ENCODE results near the gene MTURN. TPM values are rescaled to one million over a fixed set of nuclear protein-coding genes. Genes with fewer than 3 reads are reported as not detected.

The MTURN gene
- total RNA-seq, 1 experiment from 2014 or later, result 16.0 TPM

- Histone ChIP-seq H3K4me3 (no peak overlapping the region), H3K4me1 (replicated peaks) (peaks cover 61% of the 10 kb centered on the region), H3K27me3 (replicated peaks) (no peaks in the 10 kb centered on the region), H3K9me3 (replicated peaks) (no peaks in the 10 kb centered on the region), H3K36me3 (peaks cover 12% of the 10 kb centered on the region), H3K27ac (no peak overlapping the region)
- no peak for DNase-seq (ENCODE audit: low read depth in 1 of 2, low spot score in 2 of 2)
Measured at GRCh38 chr7:30144657-30145306, 10.0 kb downstream of the MTURN start.

GRCh38 chr7:30145426-30145970 is 10.7 kb downstream of the MTURN start:
- H3K4me3 ChIP-seq, result no peak overlapping the region
- peaks cover 17% of the 10 kb centered on the region for H3K36me3 ChIP-seq
- DNase-seq (ENCODE audit: low read depth in 1 of 2, low spot score in 2 of 2), result no peak
- no peaks in the 10 kb centered on the region for H3K27me3 ChIP-seq (replicated peaks)
- H3K4me1 ChIP-seq (replicated peaks), result peaks cover 61% of the 10 kb centered on the region
- H3K27ac ChIP-seq, result 0 out of 2 replicates have a peak overlapping the region, but pooled peaks have one; percentile 16
- no peaks in the 10 kb centered on the region for H3K9me3 ChIP-seq (replicated peaks)

DNA sequence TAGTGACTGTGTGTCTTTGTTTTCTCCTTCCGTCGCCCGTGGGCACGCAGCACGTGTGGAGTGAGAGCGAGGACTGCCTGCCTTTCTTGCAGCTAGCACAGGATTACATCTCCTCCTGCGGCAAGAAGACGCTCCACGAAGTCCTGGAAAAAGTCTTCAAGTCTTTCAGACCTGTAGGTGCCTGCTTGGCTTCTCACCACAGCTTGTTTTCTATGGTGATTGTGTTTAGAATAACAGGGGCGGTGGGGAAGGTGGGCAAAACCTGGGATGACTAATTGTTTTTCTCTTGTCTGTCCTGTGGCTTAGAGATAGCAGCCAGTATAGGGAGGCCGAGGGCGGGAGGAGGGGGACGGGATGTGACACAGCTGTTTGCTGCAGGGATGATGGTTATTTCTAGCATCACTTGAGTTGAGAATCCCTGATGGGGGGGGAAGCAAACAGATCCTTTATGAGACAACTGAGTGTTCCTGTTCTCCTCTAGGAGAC is 11.4 kb downstream of the MTURN start:
- H3K4me1 ChIP-seq (replicated peaks), result peaks cover 61% of the 10 kb centered on the region
- DNase-seq (ENCODE audit: low read depth in 1 of 2, low spot score in 2 of 2), result peak; percentile 57 to 69
- H3K36me3 ChIP-seq, result peaks cover 24% of the 10 kb centered on the region
- H3K4me3 ChIP-seq, result no peak overlapping the region
- no peaks in the 10 kb centered on the region for H3K27me3 ChIP-seq (replicated peaks)
- H3K9me3 ChIP-seq (replicated peaks), result no peaks in the 10 kb centered on the region
- H3K27ac ChIP-seq, result peak overlapping the region; percentile 16; the same call in 1 of the 2 replicates

- H3K4me1 ChIP-seq (replicated peaks), result peaks cover 52% of the 10 kb centered on the region
- DNase-seq (ENCODE audit: low read depth in 1 of 2, low spot score in 2 of 2), result no peak
- H3K27ac ChIP-seq, result peak overlapping the region; percentile 16; the same call in 1 of the 2 replicates
- peaks cover 27% of the 10 kb centered on the region for H3K36me3 ChIP-seq
- no peaks in the 10 kb centered on the region for H3K27me3 ChIP-seq (replicated peaks)
- no peak overlapping the region for H3K4me3 ChIP-seq
- no peaks in the 10 kb centered on the region for H3K9me3 ChIP-seq (replicated peaks)
Measured at GRCh38 chr7:30147223-30147622, 12.4 kb downstream of the MTURN start.

DNA sequence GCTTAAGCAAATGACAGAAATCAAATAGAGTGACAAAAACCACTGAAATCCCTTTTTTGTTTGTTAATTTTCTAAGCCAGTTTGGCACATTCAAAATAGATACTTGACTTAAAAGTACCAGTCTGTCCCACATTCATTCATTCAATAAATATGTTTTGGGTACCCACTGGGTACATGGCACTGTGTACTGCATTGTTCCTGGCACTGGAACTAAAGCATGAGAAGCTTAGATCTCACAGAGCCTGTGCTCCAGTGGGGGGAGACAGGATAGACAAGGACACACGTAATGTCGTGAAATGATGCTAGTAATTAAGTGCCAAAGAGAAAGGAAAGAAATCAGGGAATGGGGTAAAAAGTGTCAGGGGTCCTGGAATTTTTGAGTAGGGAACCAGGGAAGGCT is 13.0 kb downstream of the MTURN start:
- no peak overlapping the region for H3K4me3 ChIP-seq
- H3K4me1 ChIP-seq (replicated peaks), result peaks cover 48% of the 10 kb centered on the region
- H3K27me3 ChIP-seq (replicated peaks), result no peaks in the 10 kb centered on the region
- peaks cover 32% of the 10 kb centered on the region for H3K36me3 ChIP-seq
- peak overlapping the region; percentile 16; the same call in 1 of the 2 replicates for H3K27ac ChIP-seq
- DNase-seq (ENCODE audit: low read depth in 1 of 2, low spot score in 2 of 2), result no peak
- H3K9me3 ChIP-seq (replicated peaks), result no peaks in the 10 kb centered on the region

GRCh38 chr7:30148426-30148825 is 13.6 kb downstream of the MTURN start:
- Histone ChIP-seq H3K9me3 (replicated peaks) (no peaks in the 10 kb centered on the region), H3K4me1 (replicated peaks) (peaks cover 42% of the 10 kb centered on the region), H3K36me3 (peaks cover 37% of the 10 kb centered on the region), H3K4me3 (no peak overlapping the region), H3K27me3 (replicated peaks) (no peaks in the 10 kb centered on the region), H3K27ac (no peak overlapping the region)
- DNase-seq (ENCODE audit: low read depth in 1 of 2, low spot score in 2 of 2), result no peak

DNA sequence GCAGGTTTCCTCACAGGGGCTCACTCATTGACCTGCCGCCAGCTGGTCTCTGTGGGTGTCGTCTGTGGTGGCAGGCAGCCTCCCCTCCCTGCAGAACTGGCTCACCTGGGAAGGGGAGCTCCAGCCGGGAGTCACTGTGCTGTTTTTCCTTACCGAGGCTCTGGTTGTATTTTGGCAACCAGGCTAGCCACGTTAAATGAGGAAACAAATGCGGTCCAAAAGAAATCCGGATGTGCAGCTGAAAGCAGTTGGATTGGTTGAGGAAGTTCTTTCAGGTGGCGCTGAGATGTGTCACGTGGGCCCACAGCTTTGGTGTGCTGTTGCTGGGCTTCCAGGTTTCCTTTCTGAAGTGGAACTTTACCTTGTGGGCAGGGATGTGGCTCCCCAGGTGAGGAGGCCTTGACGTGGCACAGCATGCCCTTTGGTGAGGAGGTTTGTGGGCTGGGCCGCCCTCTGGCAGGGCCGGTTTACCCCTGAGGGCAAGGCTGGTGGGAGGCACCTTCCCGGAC is 14.2 kb downstream of the MTURN start:
- DNase-seq (ENCODE audit: low read depth in 1 of 2, low spot score in 2 of 2), result no peak
- H3K27me3 ChIP-seq (replicated peaks), result no peaks in the 10 kb centered on the region
- no peaks in the 10 kb centered on the region for H3K9me3 ChIP-seq (replicated peaks)
- peaks cover 40% of the 10 kb centered on the region for H3K36me3 ChIP-seq
- H3K27ac ChIP-seq, result no peak overlapping the region
- H3K4me3 ChIP-seq, result no peak overlapping the region
- peaks cover 36% of the 10 kb centered on the region for H3K4me1 ChIP-seq (replicated peaks)

DNA sequence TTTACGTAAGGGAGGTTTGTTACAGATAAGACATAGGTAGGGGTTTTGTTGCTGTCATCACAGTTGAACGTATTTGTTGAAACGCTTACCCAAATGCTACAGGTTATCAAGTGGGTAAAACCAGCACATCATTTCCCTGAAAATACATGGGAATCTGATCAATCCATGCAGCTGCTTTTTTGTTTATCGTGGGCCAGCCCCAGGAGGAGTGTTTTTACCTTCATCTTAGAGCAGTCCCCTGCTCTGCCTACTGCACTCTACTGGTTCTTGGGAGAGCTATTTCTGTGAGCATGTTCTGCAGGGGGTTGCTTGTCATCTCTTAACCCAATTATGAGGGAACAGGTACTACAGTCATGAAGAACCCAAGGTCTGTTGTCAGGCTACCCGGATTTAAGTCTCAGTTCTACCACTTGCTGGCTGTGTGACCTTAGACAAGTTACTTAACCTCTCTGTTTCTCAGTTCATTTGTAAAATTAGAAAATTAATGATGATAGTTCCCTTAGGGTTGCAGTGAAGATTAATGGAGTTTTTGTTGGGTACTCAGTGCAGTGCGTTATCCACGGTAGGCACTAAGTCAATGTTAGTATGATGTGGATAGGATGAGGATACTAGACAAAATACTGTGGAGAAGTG is 15.0 kb downstream of the MTURN start:
- no peak overlapping the region for H3K27ac ChIP-seq
- H3K4me1 ChIP-seq (replicated peaks), result peaks cover 31% of the 10 kb centered on the region
- H3K27me3 ChIP-seq (replicated peaks), result no peaks in the 10 kb centered on the region
- no peak overlapping the region for H3K4me3 ChIP-seq
- H3K9me3 ChIP-seq (replicated peaks), result no peaks in the 10 kb centered on the region
- peaks cover 45% of the 10 kb centered on the region for H3K36me3 ChIP-seq
- no peak for DNase-seq (ENCODE audit: low read depth in 1 of 2, low spot score in 2 of 2)

DNA sequence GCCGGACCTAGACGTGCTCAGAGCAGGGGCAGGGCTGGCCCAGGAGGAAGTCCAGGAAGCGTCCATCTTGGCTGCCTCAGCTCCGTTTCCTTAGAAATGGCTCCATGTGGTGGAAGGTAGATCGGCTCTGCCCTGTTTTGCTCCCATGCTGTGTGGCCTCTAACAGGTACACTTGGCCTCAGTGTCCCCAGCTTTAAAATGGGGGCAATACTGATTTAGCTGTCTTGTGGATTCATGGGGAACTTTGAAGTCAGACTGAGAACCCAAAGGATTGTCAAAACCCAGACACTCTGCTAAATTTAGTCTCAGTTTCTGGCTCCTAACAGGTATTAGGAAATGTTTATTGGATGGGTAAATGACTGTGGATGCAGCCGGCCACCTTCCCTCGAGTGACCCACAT is 15.9 kb downstream of the MTURN start:
- H3K27ac ChIP-seq, result no peak overlapping the region
- no peak overlapping the region for H3K4me3 ChIP-seq
- H3K4me1 ChIP-seq (replicated peaks), result peaks cover 23% of the 10 kb centered on the region
- no peak for DNase-seq (ENCODE audit: low read depth in 1 of 2, low spot score in 2 of 2)
- peaks cover 53% of the 10 kb centered on the region for H3K36me3 ChIP-seq
- no peaks in the 10 kb centered on the region for H3K9me3 ChIP-seq (replicated peaks)
- H3K27me3 ChIP-seq (replicated peaks), result no peaks in the 10 kb centered on the region

DNA sequence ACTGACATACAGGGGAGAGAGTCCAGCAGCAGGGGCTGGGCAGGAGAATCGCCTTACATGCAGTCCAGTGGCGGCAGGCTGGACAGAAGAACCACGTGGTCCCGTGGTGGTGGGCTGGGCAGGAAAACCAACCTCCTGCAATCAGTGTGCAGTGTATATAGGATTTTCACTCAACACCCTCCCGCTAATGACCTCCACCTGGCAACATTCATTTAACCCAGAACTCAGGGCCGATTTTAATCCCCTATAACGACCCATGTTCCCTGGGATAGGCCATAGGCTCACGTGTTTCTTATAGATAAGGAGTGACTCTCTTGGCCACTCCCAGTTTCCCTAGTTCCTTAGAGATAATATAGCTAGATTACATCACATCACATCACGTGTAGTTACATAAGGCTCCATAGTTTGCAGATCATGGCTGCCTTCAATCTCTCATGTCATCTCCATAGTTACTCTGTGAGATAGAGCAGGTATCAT is 19.4 kb downstream of the MTURN start:
- no peaks in the 10 kb centered on the region for H3K27me3 ChIP-seq (replicated peaks)
- H3K4me1 ChIP-seq (replicated peaks), result no peaks in the 10 kb centered on the region
- H3K4me3 ChIP-seq, result no peak overlapping the region
- no peaks in the 10 kb centered on the region for H3K9me3 ChIP-seq (replicated peaks)
- H3K27ac ChIP-seq, result no peak overlapping the region
- no peak for DNase-seq (ENCODE audit: low read depth in 1 of 2, low spot score in 2 of 2)
- peaks cover 54% of the 10 kb centered on the region for H3K36me3 ChIP-seq

DNA sequence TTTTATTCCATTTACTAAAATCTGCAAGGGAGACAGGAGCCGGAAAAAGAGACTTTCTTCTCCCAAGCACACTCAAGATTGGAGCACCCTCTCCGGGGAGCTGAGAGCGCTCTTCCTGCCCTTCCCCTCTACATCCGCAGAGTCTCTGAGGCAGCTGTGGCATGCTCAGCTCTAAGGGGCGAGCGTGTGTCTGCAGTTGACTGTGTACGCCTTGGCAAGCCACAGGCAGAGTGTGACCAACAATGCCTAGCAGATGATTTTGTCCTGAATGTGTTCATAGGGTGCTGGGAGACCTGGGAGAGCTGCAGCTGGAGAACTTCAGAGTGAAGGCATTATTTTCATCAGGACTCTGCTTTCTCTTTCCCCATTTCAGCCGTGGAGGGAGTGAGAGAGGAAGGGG is 20.7 kb downstream of the MTURN start:
- Histone ChIP-seq H3K36me3 (peaks cover 46% of the 10 kb centered on the region), H3K4me1 (replicated peaks) (no peaks in the 10 kb centered on the region; the same call in 1 of the 2 replicates), H3K9me3 (replicated peaks) (no peaks in the 10 kb centered on the region), H3K27ac (no peak overlapping the region), H3K27me3 (replicated peaks) (no peaks in the 10 kb centered on the region), H3K4me3 (no peak overlapping the region)
- no peak for DNase-seq (ENCODE audit: low read depth in 1 of 2, low spot score in 2 of 2)

GRCh38 chr7:30157204-30157603 is 22.4 kb downstream of the MTURN start:
- H3K36me3 ChIP-seq, result peaks cover 36% of the 10 kb centered on the region
- H3K27ac ChIP-seq, result no peak overlapping the region
- H3K4me1 ChIP-seq (replicated peaks), result peaks cover 4% of the 10 kb centered on the region
- H3K4me3 ChIP-seq, result no peak overlapping the region
- H3K9me3 ChIP-seq (replicated peaks), result no peaks in the 10 kb centered on the region
- no peaks in the 10 kb centered on the region for H3K27me3 ChIP-seq (replicated peaks)
- DNase-seq (ENCODE audit: low read depth in 1 of 2, low spot score in 2 of 2), result no peak

DNA sequence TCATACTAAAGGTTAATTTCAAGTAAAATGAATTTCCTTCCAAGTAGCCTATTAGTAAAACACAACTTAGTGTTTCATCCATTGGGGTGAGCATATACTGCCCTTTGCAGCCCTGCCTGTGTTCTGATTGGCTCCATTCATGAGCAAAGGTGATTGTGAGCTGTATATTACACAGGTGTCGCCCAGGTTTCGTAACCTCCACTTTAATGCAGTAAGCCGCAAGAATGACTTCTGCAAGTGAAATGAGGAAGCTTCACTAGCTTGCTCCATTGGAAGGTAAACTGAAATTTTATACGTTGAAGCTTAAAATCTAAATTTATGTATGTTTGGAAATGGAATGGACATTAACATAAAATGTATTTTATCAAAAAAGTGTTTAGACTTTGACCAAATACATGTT is 24.4 kb downstream of the MTURN start:
- H3K4me3 ChIP-seq, result no peak overlapping the region
- H3K4me1 ChIP-seq (replicated peaks), result peaks cover 24% of the 10 kb centered on the region
- H3K27ac ChIP-seq, result no peak overlapping the region
- H3K36me3 ChIP-seq, result peaks cover 22% of the 10 kb centered on the region
- H3K9me3 ChIP-seq (replicated peaks), result no peaks in the 10 kb centered on the region
- no peak for DNase-seq (ENCODE audit: low read depth in 1 of 2, low spot score in 2 of 2)
- no peaks in the 10 kb centered on the region for H3K27me3 ChIP-seq (replicated peaks)

GRCh38 chr7:30159698-30160143 is 24.9 kb downstream of the MTURN start:
- H3K36me3 ChIP-seq, result peaks cover 18% of the 10 kb centered on the region; the same call in 1 of the 2 replicates
- H3K9me3 ChIP-seq (replicated peaks), result no peaks in the 10 kb centered on the region
- no peak overlapping the region for H3K27ac ChIP-seq
- no peak overlapping the region for H3K4me3 ChIP-seq
- H3K4me1 ChIP-seq (replicated peaks), result peaks cover 29% of the 10 kb centered on the region
- DNase-seq (ENCODE audit: low read depth in 1 of 2, low spot score in 2 of 2), result no peak
- H3K27me3 ChIP-seq (replicated peaks), result no peaks in the 10 kb centered on the region
